ENCODE results near the gene OR1M1. TPM values are rescaled to one million over a fixed set of nuclear protein-coding genes. Genes with fewer than 3 reads are reported as not detected.

OR1M1 gene
- total RNA-seq, result not detected

GRCh38 chr19:9086761-9087160 is at the start of gene OR1M1:
OR1M1 (plus strand) TSS chr19:9087061; CDS start chr19:9093245, 6,184 bp downstream.
- ATAC-seq, result no peak
- intact Hi-C loops (cut with DNase I; ENCODE audit: low total_unique reads), result no loop called here
- H3K27ac ChIP-seq, result no peak within 1 kb of the TSS
- no peaks in the 10 kb centered on the region for H3K36me3 ChIP-seq
- no peaks in the 10 kb centered on the region for H3K9me3 ChIP-seq
- H3K4me3 ChIP-seq, result no peak within 1 kb of the TSS
- no peak for TF ChIP-seq POLR2A (IDR thresholded peaks at IDR 0.05)
- TF ChIP-seq, protein P1, sequence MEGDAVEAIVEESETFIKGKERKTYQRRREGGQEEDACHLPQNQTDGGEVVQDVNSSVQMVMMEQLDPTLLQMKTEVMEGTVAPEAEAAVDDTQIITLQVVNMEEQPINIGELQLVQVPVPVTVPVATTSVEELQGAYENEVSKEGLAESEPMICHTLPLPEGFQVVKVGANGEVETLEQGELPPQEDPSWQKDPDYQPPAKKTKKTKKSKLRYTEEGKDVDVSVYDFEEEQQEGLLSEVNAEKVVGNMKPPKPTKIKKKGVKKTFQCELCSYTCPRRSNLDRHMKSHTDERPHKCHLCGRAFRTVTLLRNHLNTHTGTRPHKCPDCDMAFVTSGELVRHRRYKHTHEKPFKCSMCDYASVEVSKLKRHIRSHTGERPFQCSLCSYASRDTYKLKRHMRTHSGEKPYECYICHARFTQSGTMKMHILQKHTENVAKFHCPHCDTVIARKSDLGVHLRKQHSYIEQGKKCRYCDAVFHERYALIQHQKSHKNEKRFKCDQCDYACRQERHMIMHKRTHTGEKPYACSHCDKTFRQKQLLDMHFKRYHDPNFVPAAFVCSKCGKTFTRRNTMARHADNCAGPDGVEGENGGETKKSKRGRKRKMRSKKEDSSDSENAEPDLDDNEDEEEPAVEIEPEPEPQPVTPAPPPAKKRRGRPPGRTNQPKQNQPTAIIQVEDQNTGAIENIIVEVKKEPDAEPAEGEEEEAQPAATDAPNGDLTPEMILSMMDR (IDR thresholded peaks at IDR 0.05 in 4 of 5, conservative IDR thresholded peaks at IDR 0.05 in 1 of 5), result no peak
- DNase-seq, result no peak
- H3K27me3 ChIP-seq, result no peaks in the 10 kb centered on the region
- H3K4me1 ChIP-seq, result no peaks in the 10 kb centered on the region
- in situ Hi-C loops (cut with MboI; ENCODE audit: low sequenced_read_pairs in 4 of 4), result loop anchor here in 2 of 4 donors (10.0 to 25.0 kb wide), 2 partner anchors 424 to 432 kb away; no protein-coding TSS in a partner anchor

DNA sequence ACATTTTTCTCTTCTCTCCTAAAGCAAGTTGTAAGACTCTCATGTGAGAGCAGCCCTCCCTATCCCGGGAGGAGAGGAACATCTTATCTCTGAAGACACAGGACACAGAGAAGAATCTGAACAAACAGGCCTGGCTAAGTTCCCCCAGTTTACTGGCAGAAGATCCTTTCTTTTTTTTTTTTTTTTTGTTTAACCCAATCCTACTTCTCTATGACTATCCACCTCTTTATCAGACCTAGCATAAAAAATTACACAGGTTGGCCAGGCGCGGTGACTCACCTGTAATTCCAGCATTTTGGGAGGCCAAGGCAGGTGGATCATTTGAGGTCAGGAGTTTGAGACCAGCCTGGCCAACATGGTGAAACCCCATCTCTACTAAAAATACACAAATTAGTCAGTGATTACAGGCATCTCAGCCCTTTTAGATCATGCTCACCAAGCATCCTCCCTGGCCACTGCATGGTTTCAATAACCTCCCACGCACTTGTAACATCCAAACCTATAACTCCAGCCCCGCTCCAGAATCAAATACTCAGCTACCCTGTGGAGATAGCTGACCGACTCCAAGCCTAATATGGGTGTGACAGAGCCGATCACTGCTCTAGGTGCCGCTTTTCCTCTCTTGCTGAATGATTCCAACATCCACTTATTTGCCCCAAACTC is 49.3 kb upstream of the OR1M1 start:
- DNase-seq, result no peak
- H3K4me1 ChIP-seq, result no peaks in the 10 kb centered on the region
- no peak overlapping the region for H3K27ac ChIP-seq
- intact Hi-C loops (cut with DNase I; ENCODE audit: low total_unique reads), result no loop called here
- ATAC-seq, result no peak
- no peaks in the 10 kb centered on the region for H3K9me3 ChIP-seq
- in situ Hi-C loops (cut with MboI; ENCODE audit: low sequenced_read_pairs in 4 of 4), result no loop called here
- no peak for TF ChIP-seq POLR2A (IDR thresholded peaks at IDR 0.05)
- TF ChIP-seq, protein P1 (IDR thresholded peaks at IDR 0.05 in 4 of 5, conservative IDR thresholded peaks at IDR 0.05 in 1 of 5), result no peak
- H3K36me3 ChIP-seq, result no peaks in the 10 kb centered on the region
- no peak overlapping the region for H3K4me3 ChIP-seq
- H3K27me3 ChIP-seq, result no peaks in the 10 kb centered on the region

GRCh38 chr19:9039728-9040127 is 47.1 kb upstream of the OR1M1 start:
- intact Hi-C loops (cut with DNase I; ENCODE audit: low total_unique reads), result no loop called here
- H3K27me3 ChIP-seq, result no peaks in the 10 kb centered on the region
- no peaks in the 10 kb centered on the region for H3K36me3 ChIP-seq
- no peak for TF ChIP-seq POLR2A (IDR thresholded peaks at IDR 0.05)
- TF ChIP-seq, protein P1 (IDR thresholded peaks at IDR 0.05 in 4 of 5, conservative IDR thresholded peaks at IDR 0.05 in 1 of 5), result no peak
- H3K9me3 ChIP-seq, result no peaks in the 10 kb centered on the region
- in situ Hi-C loops (cut with MboI; ENCODE audit: low sequenced_read_pairs in 4 of 4), result no loop called here
- no peaks in the 10 kb centered on the region for H3K4me1 ChIP-seq
- ATAC-seq (no peak), DNase-seq (no peak)
- no peak overlapping the region for H3K4me3 ChIP-seq
- no peak overlapping the region for H3K27ac ChIP-seq

- no peak for ATAC-seq
- TF ChIP-seq, protein P1 (IDR thresholded peaks at IDR 0.05 in 4 of 5, conservative IDR thresholded peaks at IDR 0.05 in 1 of 5), result no peak
- no peak for TF ChIP-seq POLR2A (IDR thresholded peaks at IDR 0.05)
- no peak overlapping the region for H3K4me3 ChIP-seq
- H3K36me3 ChIP-seq, result no peaks in the 10 kb centered on the region
- in situ Hi-C loops (cut with MboI; ENCODE audit: low sequenced_read_pairs in 4 of 4), result no loop called here
- no peak for DNase-seq
- intact Hi-C loops (cut with DNase I; ENCODE audit: low total_unique reads), result no loop called here
- H3K27ac ChIP-seq, result no peak overlapping the region
- H3K4me1 ChIP-seq, result no peaks in the 10 kb centered on the region
- no peaks in the 10 kb centered on the region for H3K27me3 ChIP-seq
- H3K9me3 ChIP-seq, result no peaks in the 10 kb centered on the region
These were observed 46.7 kb upstream of the OR1M1 start for GRCh38 chr19:9040131-9040530.

DNA sequence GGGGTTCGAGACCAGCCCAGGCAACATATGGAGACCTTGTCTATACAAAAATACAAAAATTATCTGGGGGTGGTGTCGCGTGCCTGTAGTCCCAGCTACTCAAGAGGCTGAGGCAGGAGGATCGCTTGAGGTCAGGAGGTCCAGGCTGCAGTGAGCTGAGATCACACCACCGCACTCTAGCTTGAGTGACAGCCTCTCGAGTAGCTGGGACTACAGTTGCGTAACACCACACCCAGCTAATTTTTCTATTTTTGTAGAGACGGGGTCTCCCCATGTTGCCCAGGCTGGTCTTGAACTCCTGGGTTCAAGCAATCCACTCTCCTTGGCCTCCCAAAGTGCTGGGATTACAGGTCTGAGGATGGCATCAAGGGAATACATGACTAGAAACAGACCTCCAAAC is 45.8 kb upstream of the OR1M1 start:
- H3K27me3 ChIP-seq, result no peaks in the 10 kb centered on the region
- no peaks in the 10 kb centered on the region for H3K4me1 ChIP-seq
- no peaks in the 10 kb centered on the region for H3K36me3 ChIP-seq
- in situ Hi-C loops (cut with MboI; ENCODE audit: low sequenced_read_pairs in 4 of 4), result no loop called here
- H3K4me3 ChIP-seq, result no peak overlapping the region
- DNase-seq (no peak), ATAC-seq (no peak)
- no peak overlapping the region for H3K27ac ChIP-seq
- TF ChIP-seq, protein P1 (IDR thresholded peaks at IDR 0.05 in 4 of 5, conservative IDR thresholded peaks at IDR 0.05 in 1 of 5), result no peak
- TF ChIP-seq POLR2A (IDR thresholded peaks at IDR 0.05), result no peak
- H3K9me3 ChIP-seq, result no peaks in the 10 kb centered on the region
- intact Hi-C loops (cut with DNase I; ENCODE audit: low total_unique reads), result no loop called here
